Tibial nerve (tissue), 4 donors: Measurements from ENCODE around the gene PRRT1. TPM values are rescaled to one million over a fixed set of nuclear protein-coding genes. Genes with fewer than 3 reads are reported as not detected.
A peak's percentile ranks its signal among the peaks of the same experiment; 100 is the strongest.

ENCODE experiments used
- DNase-seq, 2 donors: peaks; one replicate each; pipeline ENCODE4 v3.0.0-alpha.2; 2019; ENCODE audit warnings: low spot score in 2 of 2
- H3K27ac ChIP-seq, 4 donors: fragments of 200-600 bp; sonication (generic) in 3 of 4; one replicate each; pipeline ENCODE4 v1.5.1; 2017 to 2019; ENCODE audit warnings: mild to moderate bottlenecking in 1 of 4
- H3K27me3 ChIP-seq, 2 donors: fragments of 200-600 bp; sonication (generic) in 1 of 2; one replicate each; pipeline versions ENCODE4 v1.5.1 to v1.6.0; 2017 to 2019
- H3K36me3 ChIP-seq, 3 donors: fragments of 200-600 bp; sonication (generic); one replicate each; pipeline ENCODE4 v1.5.1; 2018 to 2019
- H3K4me1 ChIP-seq, 4 donors: fragments of 200-600 bp; sonication (generic) in 3 of 4; one replicate each; pipeline ENCODE4 v1.5.1; 2017 to 2019
- H3K4me3 ChIP-seq, 4 donors: fragments of 200-600 bp; sonication (generic) in 3 of 4; one replicate each; pipeline ENCODE4 v1.5.1; 2017 to 2019; ENCODE audit warnings: mild to moderate bottlenecking in 1 of 4, moderate library complexity in 1 of 4
- H3K9me3 ChIP-seq, 4 donors: fragments of 200-600 bp; sonication (generic) in 3 of 4; one replicate each; pipeline ENCODE4 v1.5.1; 2017 to 2019
- EP300 ChIP-seq, 2 donors: sonication (generic); formaldehyde crosslinking; IDR thresholded peaks; one replicate each; pipeline ENCODE4 v1.6.1; 2017; ENCODE audit warnings: antibody characterized with exemption in 2 of 2, mild to moderate bottlenecking in 1 of 2
- POLR2A ChIP-seq, 2 donors: fragments of 450-650 bp; IDR thresholded peaks; one replicate each; pipeline ENCODE4 v1.6.1; 2017; ENCODE audit warnings: antibody characterized with exemption in 2 of 2, mild to moderate bottlenecking in 2 of 2, moderate library complexity in 2 of 2
- WGBS, 2 donors: methylation state at CpG; one replicate each; pipeline ENCODE4 v1.1.5; 2018; 5-methylcytosine and 5-hydroxymethylcytosine counted together
- total RNA-seq, 4 donors: library from RNA; depleted of rRNA; stranded (reverse); fragments of >200 nt; gene quantifications; one replicate each; pipeline ENCODE4 v1.1.0, GENCODE V29; 2016
- TF ChIP-seq, protein P1 (sequence below), 5 experiments: fragments of 200-600 bp in 3 of 5; fragments of 450-650 bp in 2 of 5; sonication (generic) in 3 of 5; IDR thresholded peaks; one replicate each; pipeline ENCODE4 v1.5.1; 2016 to 2019; ENCODE audit warnings: antibody characterized with exemption in 5 of 5, mild to moderate bottlenecking in 3 of 5, moderate library complexity in 2 of 5

PRRT1 gene
- total RNA-seq, 4 donors from 2014 or later = 0.21 to 2.7 (median 1.7) TPM

GRCh38 chr6:32112431-32112980 is 39.2 kb downstream of the PRRT1 start:
- no peaks in the 10 kb centered on the region for H3K9me3 ChIP-seq
- peak overlapping the region; percentile 39 to 93 (median 84) for H3K27ac ChIP-seq
- no peak for DNase-seq
- H3K27me3 ChIP-seq = no peaks in the 10 kb centered on the region
- 29 to 33% methylated on average over 9 of the region's 9 CpGs for WGBS, 2 donors
- H3K36me3 ChIP-seq = peaks cover 0 to 32% (median 4%) of the 10 kb centered on the region in 3 donors
- TF ChIP-seq EP300 (IDR thresholded peaks at IDR 0.05) = peak in 1 of 2 donors; percentile 7
- no peak for TF ChIP-seq POLR2A (IDR thresholded peaks at IDR 0.05)
- H3K4me3 ChIP-seq = no peak overlapping the region
- H3K4me1 ChIP-seq = peaks cover 0 to 76% (median 60%) of the 10 kb centered on the region in 4 donors

DNA sequence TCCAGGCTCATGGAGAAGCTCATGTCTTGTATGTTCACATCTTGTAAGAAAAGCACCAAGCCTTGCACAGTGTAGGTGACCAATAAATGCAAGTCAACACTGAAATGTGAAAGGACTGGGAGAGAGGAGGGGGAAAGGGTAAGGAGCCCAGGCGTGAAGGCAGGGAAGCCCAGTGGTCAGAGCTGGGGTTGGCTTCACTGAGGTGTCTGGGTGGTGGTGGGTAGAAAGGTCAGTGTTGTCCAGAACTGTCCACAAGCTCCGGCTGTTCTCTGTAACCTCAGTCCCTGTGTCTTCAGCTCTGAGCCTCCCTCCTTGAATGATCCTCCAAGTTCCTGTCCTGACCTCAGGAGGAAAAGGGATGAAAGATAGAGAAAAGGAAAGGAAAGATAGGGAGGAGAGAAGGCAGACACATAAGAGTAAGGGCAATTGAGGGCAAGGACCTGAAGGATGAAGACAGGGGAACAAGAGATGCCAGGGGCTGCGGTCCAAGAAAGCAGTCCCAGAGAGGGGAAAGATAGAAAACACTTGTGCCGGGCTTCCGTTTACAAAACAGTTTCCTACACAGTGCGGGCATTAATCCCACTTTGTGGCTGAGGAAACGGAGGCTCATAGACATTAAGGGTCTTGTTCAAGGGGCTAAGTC is 40.2 kb downstream of the PRRT1 start:
- H3K4me1 ChIP-seq = peaks cover 0 to 85% (median 69%) of the 10 kb centered on the region in 4 donors
- H3K36me3 ChIP-seq = peaks cover 0 to 23% (median 4%) of the 10 kb centered on the region in 3 donors
- no peak for TF ChIP-seq POLR2A (IDR thresholded peaks at IDR 0.05)
- TF ChIP-seq, protein P1, sequence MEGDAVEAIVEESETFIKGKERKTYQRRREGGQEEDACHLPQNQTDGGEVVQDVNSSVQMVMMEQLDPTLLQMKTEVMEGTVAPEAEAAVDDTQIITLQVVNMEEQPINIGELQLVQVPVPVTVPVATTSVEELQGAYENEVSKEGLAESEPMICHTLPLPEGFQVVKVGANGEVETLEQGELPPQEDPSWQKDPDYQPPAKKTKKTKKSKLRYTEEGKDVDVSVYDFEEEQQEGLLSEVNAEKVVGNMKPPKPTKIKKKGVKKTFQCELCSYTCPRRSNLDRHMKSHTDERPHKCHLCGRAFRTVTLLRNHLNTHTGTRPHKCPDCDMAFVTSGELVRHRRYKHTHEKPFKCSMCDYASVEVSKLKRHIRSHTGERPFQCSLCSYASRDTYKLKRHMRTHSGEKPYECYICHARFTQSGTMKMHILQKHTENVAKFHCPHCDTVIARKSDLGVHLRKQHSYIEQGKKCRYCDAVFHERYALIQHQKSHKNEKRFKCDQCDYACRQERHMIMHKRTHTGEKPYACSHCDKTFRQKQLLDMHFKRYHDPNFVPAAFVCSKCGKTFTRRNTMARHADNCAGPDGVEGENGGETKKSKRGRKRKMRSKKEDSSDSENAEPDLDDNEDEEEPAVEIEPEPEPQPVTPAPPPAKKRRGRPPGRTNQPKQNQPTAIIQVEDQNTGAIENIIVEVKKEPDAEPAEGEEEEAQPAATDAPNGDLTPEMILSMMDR (IDR thresholded peaks at IDR 0.05) = no peak
- TF ChIP-seq EP300 (IDR thresholded peaks at IDR 0.05) = no peak
- peak in 1 of 2 donors; percentile 54 for DNase-seq
- WGBS, 2 donors = 35 to 48% methylated on average over 7 of the region's 7 CpGs
- peak overlapping the region; percentile 39 to 93 (median 84) for H3K27ac ChIP-seq
- H3K9me3 ChIP-seq = no peaks in the 10 kb centered on the region
- no peaks in the 10 kb centered on the region for H3K27me3 ChIP-seq
- no peak overlapping the region for H3K4me3 ChIP-seq

DNA sequence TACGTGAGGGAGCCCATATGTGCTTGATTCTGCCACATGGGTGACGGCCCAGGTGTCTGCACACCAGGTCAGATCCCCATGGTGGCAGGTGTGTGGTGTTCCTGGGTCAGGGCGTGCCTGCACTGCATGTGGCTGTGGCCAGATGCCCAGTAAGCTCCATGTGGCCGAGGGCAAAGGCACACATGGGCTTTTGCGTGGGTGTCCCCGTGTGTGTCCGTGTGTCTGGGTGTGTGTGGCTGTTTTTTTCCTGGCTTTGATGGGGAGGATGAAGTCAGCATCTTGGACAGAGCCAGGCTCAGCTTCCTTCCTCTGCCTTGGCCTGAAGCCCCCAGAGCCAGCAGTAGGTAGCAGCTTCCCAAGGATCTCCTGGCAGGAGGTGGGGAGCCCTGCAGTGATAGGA is 41.1 kb downstream of the PRRT1 start:
- Histone ChIP-seq H3K27ac (peak overlapping the region; percentile 73 to 93 (median 84)), H3K27me3 (no peaks in the 10 kb centered on the region), H3K4me1 (peaks cover 0 to 93% (median 72%) of the 10 kb centered on the region in 4 donors), H3K4me3 (no peak overlapping the region), H3K9me3 (no peaks in the 10 kb centered on the region), H3K36me3 (peaks cover 0 to 14% (median 2%) of the 10 kb centered on the region in 3 donors)
- DNase-seq = no peak
- TF ChIP-seq, protein P1 (IDR thresholded peaks at IDR 0.05) = no peak
- peak in 1 of 2 donors; percentile 11 for TF ChIP-seq POLR2A (IDR thresholded peaks at IDR 0.05)
- TF ChIP-seq EP300 (IDR thresholded peaks at IDR 0.05) = peak in 1 of 2 donors; percentile 41
- WGBS, 2 donors = 24 to 30% methylated on average over 4 to 7 of the region's 7 CpGs

- 38 to 45% methylated on average over 6 of the region's 6 CpGs for WGBS, 2 donors
- H3K27me3 ChIP-seq = no peaks in the 10 kb centered on the region
- H3K36me3 ChIP-seq = peaks cover 0 to 5% (median 0%) of the 10 kb centered on the region in 3 donors
- no peak for TF ChIP-seq POLR2A (IDR thresholded peaks at IDR 0.05)
- TF ChIP-seq, protein P1 (IDR thresholded peaks at IDR 0.05) = no peak
- no peak for TF ChIP-seq EP300 (IDR thresholded peaks at IDR 0.05)
- no peak for DNase-seq
- H3K4me3 ChIP-seq = peak overlapping the region in 1 of 4 donors; percentile 62
- H3K4me1 ChIP-seq = peaks cover 0 to 97% (median 72%) of the 10 kb centered on the region in 4 donors
- H3K27ac ChIP-seq = peak overlapping the region; percentile 73 to 93 (median 84)
- H3K9me3 ChIP-seq = no peaks in the 10 kb centered on the region
Observed at GRCh38 chr6:32109765-32110160, 42.0 kb downstream of the PRRT1 start.

- WGBS, 2 donors = 6% methylated on average over 9 to 12 of the region's 12 CpGs
- Histone ChIP-seq H3K9me3 (no peaks in the 10 kb centered on the region), H3K4me3 (peak within 1 kb of the TSS; percentile 24 to 62 (median 34)), H3K36me3 (no peaks in the 10 kb centered on the region), H3K27ac (peak within 1 kb of the TSS; percentile 73 to 93 (median 84)), H3K4me1 (peaks cover 0 to 96% (median 68%) of the 10 kb centered on the region in 4 donors), H3K27me3 (no peaks in the 10 kb centered on the region)
- TF ChIP-seq EP300 (IDR thresholded peaks at IDR 0.05) (peak in 1 of 2 donors; percentile 27), POLR2A (IDR thresholded peaks at IDR 0.05) (no peak)
- DNase-seq = no peak
Observed at GRCh38 chr6:32109114-32109764, 42.5 kb downstream of the PRRT1 start, which contains the start of gene TNXB. Gene TNXB (minus strand): TSS chr6:32109338. CDS start chr6:32098198, 11,140 bp downstream.
